ENCODE results near the gene PYDC1. TPM values are rescaled to one million over a fixed set of nuclear protein-coding genes. Genes with fewer than 3 reads are reported as not detected.
A peak's percentile ranks its signal among the peaks of the same experiment; 100 is the strongest.
"Not testable (repeated sequence)": the region's sequence is repeated elsewhere in the genome, so short reads cannot be mapped to it uniquely, and the experiment has no call there.

The PYDC1 gene
- total RNA-seq, 1 donor from 2014 or later: not detected

DNA sequence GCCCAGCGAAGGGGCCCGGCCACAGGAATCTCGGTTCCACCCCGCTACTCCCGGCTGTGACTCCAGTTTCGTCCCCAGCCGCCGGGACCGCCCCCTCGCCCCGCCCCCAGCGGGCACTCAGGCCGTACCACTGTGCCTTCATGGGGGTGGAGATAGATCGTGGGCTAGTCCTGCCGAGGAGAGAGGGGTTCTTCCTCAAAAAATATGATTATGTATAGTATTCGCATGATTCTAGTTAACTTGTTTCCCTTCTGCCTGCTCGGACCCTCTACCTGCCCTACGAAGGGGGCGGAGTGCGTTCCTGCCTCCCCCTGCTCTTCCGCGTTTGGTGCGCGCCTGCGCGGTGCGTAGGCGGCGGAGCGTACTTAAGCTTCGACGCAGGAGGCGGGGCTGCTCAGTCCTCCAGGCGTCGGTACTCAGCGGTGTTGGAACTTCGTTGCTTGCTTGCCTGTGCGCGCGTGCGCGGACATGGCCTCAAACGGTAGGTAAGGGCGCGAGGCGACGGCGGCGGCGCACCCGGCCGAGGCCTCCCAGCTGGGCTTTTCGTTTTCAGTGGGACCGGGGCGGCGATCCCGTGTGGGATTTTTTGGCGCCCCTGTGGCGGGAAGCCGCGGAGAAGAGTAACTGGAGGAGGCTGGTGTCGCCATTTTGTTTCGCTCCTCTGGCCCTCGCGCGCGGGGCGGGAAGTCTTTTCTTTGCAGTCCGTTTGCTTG, 37.0 kb downstream of the PYDC1 start, which contains the start of gene FUS:
FUS (plus strand) TSS at position 393 of the 713 bp plus-strand sequence; CDS start at position 469, 76 bp downstream.
- peak; percentile 96 for DNase-seq (ENCODE audit: low spot score)

DNA sequence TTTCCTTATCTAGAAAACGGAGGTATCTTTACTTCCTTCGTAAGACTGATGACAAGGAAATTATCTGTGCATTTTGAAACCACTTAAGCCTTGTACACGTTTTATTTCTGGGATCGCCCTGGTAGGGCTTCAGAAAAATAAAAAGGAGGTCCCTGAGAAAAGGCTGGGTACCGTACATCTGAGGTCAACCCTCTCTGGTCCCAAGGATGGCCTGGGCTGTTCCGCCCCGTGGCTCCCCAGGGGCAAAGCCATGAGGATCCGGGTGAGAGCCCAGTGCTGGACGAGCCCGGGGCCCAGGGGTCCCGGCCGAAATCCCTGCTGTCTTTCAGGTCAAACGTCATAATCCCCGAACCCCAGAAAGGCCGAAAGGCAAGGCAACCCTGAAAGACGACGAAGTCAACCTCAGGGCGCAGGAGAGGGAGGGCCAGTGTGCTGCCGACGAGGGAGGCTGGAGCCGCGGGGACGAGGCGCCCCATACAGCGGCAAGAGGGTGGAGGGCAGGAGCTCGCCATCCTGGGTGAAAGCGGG, 37.7 kb downstream of the PYDC1 start:
- peak; percentile 51 for DNase-seq (ENCODE audit: low spot score)

DNA sequence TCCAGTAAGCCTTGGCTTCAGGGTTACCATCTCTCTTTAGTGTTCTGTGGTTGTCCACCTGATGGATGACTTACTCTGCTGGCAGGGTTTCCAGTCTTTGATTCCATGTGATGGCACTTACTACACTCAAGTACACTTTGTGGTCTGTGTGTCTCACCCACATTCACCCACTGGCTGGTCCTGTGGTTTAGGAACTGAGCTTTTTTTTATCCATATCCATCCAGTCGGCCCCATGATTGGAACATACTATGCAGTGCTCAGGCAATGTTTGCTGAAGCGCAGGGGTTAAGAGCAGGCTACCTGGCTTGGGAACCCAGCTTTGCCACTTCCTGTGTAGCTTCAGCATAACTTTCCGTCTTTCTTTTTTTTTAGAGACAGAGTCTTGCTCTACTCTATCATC, 39.8 kb downstream of the PYDC1 start:
- DNase-seq (ENCODE audit: low spot score): no peak

DNA sequence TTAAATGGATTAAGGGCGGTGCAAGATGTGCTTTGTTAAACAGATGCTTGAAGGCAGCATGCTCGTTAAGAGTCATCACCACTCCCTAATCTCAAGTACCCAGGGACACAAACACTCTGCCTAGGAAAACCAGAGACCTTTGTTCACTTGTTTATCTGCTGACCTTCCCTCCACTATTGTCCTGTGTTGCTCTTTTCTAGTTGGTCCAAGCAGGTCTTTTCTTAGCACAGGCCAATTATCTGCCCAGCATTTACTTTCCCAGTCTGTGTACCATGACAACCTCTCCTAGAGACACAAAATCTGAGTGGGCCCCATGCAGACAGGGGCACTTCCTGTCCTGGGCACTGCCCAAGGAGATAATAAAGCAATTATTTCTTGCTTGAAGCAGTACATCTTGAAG, 46.9 kb downstream of the PYDC1 start:
- DNase-seq (ENCODE audit: low spot score): not testable (repeated sequence)

DNA sequence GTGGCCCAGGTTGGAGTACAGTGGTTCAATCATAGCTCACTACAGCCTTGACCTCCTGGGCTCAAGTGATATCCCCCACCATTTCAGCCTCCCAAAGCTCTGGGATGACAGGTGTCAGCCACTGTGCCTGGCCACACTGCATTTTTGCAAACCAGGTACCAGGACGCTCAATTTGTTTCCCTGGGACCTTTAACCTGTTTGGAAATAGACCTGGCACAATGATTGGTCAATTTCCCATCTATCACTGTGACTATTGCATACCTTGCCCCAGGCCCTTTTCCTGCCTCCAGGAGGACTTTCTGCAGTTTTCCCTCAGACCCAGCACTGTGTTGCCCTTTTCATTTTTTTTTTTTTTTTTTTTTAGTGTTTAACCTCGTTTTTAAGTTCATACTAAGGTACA, 48.1 kb downstream of the PYDC1 start:
- DNase-seq (ENCODE audit: low spot score): no peak

DNA sequence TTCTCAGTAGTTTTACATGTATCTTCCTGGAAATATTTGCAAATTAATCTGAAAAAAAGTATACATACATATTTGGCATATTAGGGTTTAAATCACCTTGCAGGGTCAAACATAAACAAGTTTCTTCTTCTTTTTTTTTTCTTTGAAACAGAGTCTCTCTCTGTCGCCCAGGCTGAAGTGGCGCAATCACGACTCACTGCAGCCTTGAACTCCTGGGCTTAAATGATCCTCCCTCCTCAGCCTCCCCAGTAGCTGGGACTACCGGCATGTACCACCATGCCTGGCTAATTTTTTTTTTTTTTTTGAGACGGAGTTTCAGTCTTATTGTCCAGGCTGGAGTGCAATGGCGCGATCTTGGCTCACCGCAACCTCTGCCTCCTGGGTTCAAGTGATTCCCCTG, 49.6 kb downstream of the PYDC1 start:
- no peak for DNase-seq (ENCODE audit: low spot score)

Other genes starting within 250 kb of the PYDC1 start
- 14.8 TPM for gene HSD3B7, start 231.9 kb downstream of the PYDC1 start, total RNA-seq
- gene STX1B, start 206.5 kb downstream of the PYDC1 start, total RNA-seq: 1.6 TPM
- gene STX4, start 183.6 kb downstream of the PYDC1 start, total RNA-seq: 55.0 TPM
- gene ZNF668, start 142.9 kb downstream of the PYDC1 start, total RNA-seq: 12.8 TPM
- gene ZNF646, start 142.7 kb downstream of the PYDC1 start, total RNA-seq: 18.3 TPM
- gene PRSS53, start 128.2 kb downstream of the PYDC1 start, total RNA-seq: 1.2 TPM
- 42.1 TPM for gene VKORC1, start 122.3 kb downstream of the PYDC1 start, total RNA-seq
- gene BCKDK, start 108.7 kb downstream of the PYDC1 start, total RNA-seq: 29.8 TPM
- gene KAT8, start 99.5 kb downstream of the PYDC1 start, total RNA-seq: 77.9 TPM
- 17.0 TPM for gene PRSS8, start 81.4 kb downstream of the PYDC1 start, total RNA-seq
- gene PRSS36, start 67.1 kb downstream of the PYDC1 start, total RNA-seq: 1.1 TPM
- gene FUS, start 37.0 kb downstream of the PYDC1 start, total RNA-seq: 390 TPM
- gene PYCARD, start 14.4 kb downstream of the PYDC1 start, total RNA-seq: 39.6 TPM
- not detected for gene TRIM72, start 3.0 kb downstream of the PYDC1 start, total RNA-seq
- 4.4 TPM for gene ITGAM, start 42.8 kb upstream of the PYDC1 start, total RNA-seq
- gene ITGAX, start 138.0 kb upstream of the PYDC1 start, total RNA-seq: 9.6 TPM
- not detected for gene ITGAD, start 176.2 kb upstream of the PYDC1 start, total RNA-seq
- not detected for gene COX6A2, start 211.2 kb upstream of the PYDC1 start, total RNA-seq
- 1.0 TPM for gene ZNF843, start 225.7 kb upstream of the PYDC1 start, total RNA-seq
- gene ARMC5, start 242.4 kb upstream of the PYDC1 start, total RNA-seq: 9.7 TPM

Measured in ureter (tissue), 1 donor.